Measurements from ENCODE around the gene MAP3K12.

- TF ChIP-seq CTCF (conservative IDR thresholded peaks at IDR 0.05; ENCODE audit: low read depth, low read length) (no peak), EZH2 (IDR thresholded peaks at IDR 0.05; ENCODE audit: low read length, unreplicated experiment) (no peak), EZH2phosphoT487 (IDR thresholded peaks at IDR 0.05; ENCODE audit: borderline replicate concordance, low read length) (no peak)
These were observed 33.5 kb upstream of the MAP3K12 start for GRCh38 chr12:53532524-53533445.

Measured in PC-3 (cell line).